Transverse colon (tissue), 4 donors: Measurements from ENCODE around the gene DPH6.

ENCODE experiments used
- CTCF ChIP-seq, 5 experiments: fragments of 200-600 bp in 3 of 5; fragments of 450-650 bp in 2 of 5; sonication (generic) in 3 of 5; IDR thresholded peaks; 1 replicate in 2 of 5; 2 replicates in 3 of 5; pipeline ENCODE4 v1.5.1; 2016 to 2017; ENCODE audit warnings: antibody characterized with exemption in 5 of 5, inconsistent platforms in 3 of 5, mild to moderate bottlenecking in 2 of 5, moderate library complexity in 1 of 5
- EP300 ChIP-seq: sonication (generic); formaldehyde crosslinking; IDR thresholded peaks from one replicate; pipeline ENCODE4 v1.6.1; 2017; ENCODE audit warnings: antibody characterized with exemption, low read depth
- POLR2AphosphoS5 ChIP-seq, 3 donors: sonication (generic); formaldehyde crosslinking; IDR thresholded peaks; one replicate each; pipeline ENCODE4 v1.6.1; 2016; ENCODE audit warnings: antibody characterized with exemption in 3 of 3

- no peak for TF ChIP-seq CTCF (IDR thresholded peaks at IDR 0.05)
- TF ChIP-seq EP300 = no peak
- no peak for TF ChIP-seq POLR2AphosphoS5 (IDR thresholded peaks at IDR 0.05)
Observed at GRCh38 chr15:35557544-35557943, 11.6 kb upstream of the DPH6 start.
